GM12892 (cell line): ENCODE data around the gene PDE1C.

Experiments
- POLR2A ChIP-seq: IDR thresholded peaks from 2 replicates; pipeline ENCODE4 v1.6.1; 2011; ENCODE audit warnings: low read depth, low read length, control low read depth
- TAF1 ChIP-seq: IDR thresholded peaks from 2 replicates; pipeline ENCODE4 v1.6.1; 2011; ENCODE audit warnings: low read depth, mild to moderate bottlenecking, control low read depth, low read length, borderline replicate concordance

DNA sequence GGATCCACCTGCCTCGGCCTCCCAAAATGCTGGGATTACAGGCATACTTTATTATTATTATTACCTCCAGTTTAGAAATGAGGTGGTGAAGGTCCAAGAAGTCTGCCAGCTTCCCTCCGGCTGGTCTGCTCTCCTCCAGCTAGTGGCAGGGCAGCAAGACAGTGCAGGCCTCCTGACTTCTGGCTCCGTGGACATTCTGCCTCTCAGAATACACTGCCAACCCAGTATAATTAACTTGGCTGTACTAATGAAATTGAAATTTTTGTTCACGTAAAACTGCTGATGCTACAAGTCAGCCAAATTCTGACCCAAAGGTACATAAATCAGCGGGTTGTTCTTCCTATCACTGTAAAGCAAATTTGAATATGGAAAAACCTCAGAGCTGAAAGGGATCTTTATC, 7.6 kb upstream of the PDE1C start:
- TF ChIP-seq TAF1, result no peak
- TF ChIP-seq POLR2A, result no peak
